K562 (cell line): Measurements from ENCODE around the gene MRPL32. TPM values are rescaled to one million over a fixed set of nuclear protein-coding genes. Genes with fewer than 3 reads are reported as not detected.

Experiments used
- ATAC-seq: fragments of 200-7000 bp; cut with Tn5 transposase; 3 replicates; pipeline ENCODE4 v1.9.1; 2020; ENCODE audit warnings: moderate library complexity
- BruUV-seq: library from RNA; stranded (reverse); fragments of 400-500 nt; replicated peaks from 2 replicates; lab custom pipeline; 2021; lab: Mats Ljungman, UMichigan
- CTCF ChIA-PET: fragments of 300-600 bp; formaldehyde crosslinking; extraction: SDS; loops from one replicate; lab custom pipeline; 2021; ENCODE audit warnings: low intra/inter-chr PET ratio; lab: Yijun Ruan, JAX
- POLR2A ChIA-PET: fragments of 300-600, 350-650 bp; sonication (Branson Sonifier 250); formaldehyde crosslinking; extraction: SDS; loops from one replicate; lab custom pipeline; 2021; ENCODE audit warnings: antibody characterized with exemption, inconsistent platforms; lab: Yijun Ruan, JAX
- DNase-seq, 4 experiments: peaks; one replicate each; pipeline versions ENCODE4 v3.0.0 to v3.0.0-alpha.2; 2011 to 2018; ENCODE audit warnings: low spot score in 3 of 4, mixed read lengths in 3 of 4; ENCODE audit errors: extremely low read depth in 1 of 4
- FAIRE-seq: peaks from 2 replicates; lab custom pipeline; 2011; peaks lifted over from hg19 to GRCh38; lab: Jason Lieb, UNC
- H2AFZ ChIP-seq: 2 replicates; pipeline ENCODE4 v1.6.0; 2011; ENCODE audit warnings: low read depth, low read length, control low read depth, inconsistent platforms
- H3K27ac ChIP-seq: fragments of 200-600 bp; 3 replicates; pipeline ENCODE4 v1.8.0; 2011; ENCODE audit warnings: low read depth, mild to moderate bottlenecking, control low read depth, inconsistent platforms, low read length, moderate library complexity, mixed read lengths; ENCODE audit errors: extremely low read depth
- H3K27me3 ChIP-seq, 2 experiments: fragments of 300-600 bp in 1 of 2; 2 replicates in 1 of 2; 3 replicates in 1 of 2; pipeline versions ENCODE4 v1.6.0 to v1.8.0; 2011; ENCODE audit warnings: inconsistent platforms in 2 of 2, low read length in 2 of 2, mild to moderate bottlenecking in 1 of 2, mixed read lengths in 1 of 2, moderate library complexity in 1 of 2; ENCODE audit not compliant: control insufficient read depth in 2 of 2, insufficient read depth in 2 of 2
- H3K36me3 ChIP-seq: fragments of 300-600 bp; 3 replicates; pipeline ENCODE4 v1.8.0; 2011; ENCODE audit warnings: mild to moderate bottlenecking, low read length, inconsistent platforms; ENCODE audit not compliant: control insufficient read depth, insufficient read depth
- H3K4me1 ChIP-seq, 2 experiments: fragments of 200-600 bp in 1 of 2; replicated peaks in 1 of 2; 2 replicates in 1 of 2; 3 replicates in 1 of 2; pipeline versions ENCODE4 v1.5.1 to v1.8.0; 2011; ENCODE audit warnings: inconsistent platforms in 2 of 2, low read length in 2 of 2, mild to moderate bottlenecking in 1 of 2, mixed read lengths in 1 of 2, moderate library complexity in 1 of 2; ENCODE audit not compliant: control insufficient read depth in 2 of 2, insufficient read depth in 2 of 2
- H3K4me2 ChIP-seq: 2 replicates; pipeline ENCODE4 v1.6.1; 2011; ENCODE audit warnings: low read length, control low read depth, inconsistent platforms, mixed read lengths; ENCODE audit not compliant: insufficient read depth
- H3K4me3 ChIP-seq: fragments of 200-600 bp; sonication (generic), shearing (Covaris generic); 2 replicates; pipeline ENCODE4 v1.5.1; 2016; ENCODE audit warnings: control low read depth, inconsistent platforms
- H3K79me2 ChIP-seq: fragments of 200-600 bp; 3 replicates; pipeline ENCODE4 v1.8.0; 2011; ENCODE audit warnings: low read length, inconsistent platforms; ENCODE audit not compliant: control insufficient read depth, insufficient read depth
- H3K9ac ChIP-seq, 2 experiments: 2 replicates each; pipeline versions ENCODE4 v1.6.0 to v1.6.1; 2011; ENCODE audit warnings: low read depth in 2 of 2, low read length in 2 of 2, control low read depth in 1 of 2, inconsistent platforms in 1 of 2, mild to moderate bottlenecking in 1 of 2, mixed read lengths in 1 of 2; ENCODE audit not compliant: insufficient read depth in 1 of 2
- H3K9me1 ChIP-seq: one replicate; pipeline ENCODE4 v1.6.0; 2011; ENCODE audit warnings: inconsistent platforms, mild to moderate bottlenecking, low read length, moderate library complexity; ENCODE audit not compliant: control insufficient read depth, insufficient read depth
- H3K9me3 ChIP-seq: replicated peaks from 2 replicates; pipeline ENCODE4 v1.5.1; 2011; ENCODE audit warnings: low read depth, low read length, inconsistent platforms; ENCODE audit not compliant: control insufficient read depth, insufficient read depth
- H4K20me1 ChIP-seq: replicated peaks from 2 replicates; pipeline ENCODE4 v1.6.1; 2011; ENCODE audit warnings: low read length, inconsistent platforms, mixed read lengths; ENCODE audit not compliant: control insufficient read depth, insufficient read depth
- CEBPB ChIP-seq: fragments of 450-650 bp; IDR thresholded peaks from 2 replicates; pipeline ENCODE4 v1.6.1; 2016; ENCODE audit warnings: missing genetic modification characterization, missing compliant biosample characterization
- CHD1 ChIP-seq: fragments of 200-600 bp; sonication (generic); IDR thresholded peaks from one replicate; pipeline ENCODE4 v1.6.1; 2012; ENCODE audit warnings: mild to moderate bottlenecking, moderate library complexity, low read length, inconsistent platforms
- KLF16 ChIP-seq: IDR thresholded peaks from 2 replicates; pipeline ENCODE4 v1.6.1; 2016; ENCODE audit warnings: antibody characterized with exemption
- PHF21A ChIP-seq: fragments of 450-650 bp; IDR thresholded peaks from 2 replicates; pipeline ENCODE4 v1.6.1; 2017; ENCODE audit warnings: low read depth, borderline replicate concordance
- WGBS: fragments of 100-300 bp; shearing (Covaris generic); methylation state at CpG from one replicate; pipeline ENCODE4 v1.1.6; 2016; ENCODE audit warnings: low coverage, mixed read lengths; ENCODE audit not compliant: insufficient coverage; ENCODE audit errors: missing lambda C conversion rate; 5-methylcytosine and 5-hydroxymethylcytosine counted together
- in situ Hi-C: fragments of 300-500 bp; cut with MboI; formaldehyde crosslinking; loops from 4 replicates; pipeline ENCODE4 v1.15.0; 2018; ENCODE audit warnings: inconsistent platforms, mixed read lengths
- intact Hi-C: fragments of 100-400 bp; cut with micrococcal nuclease; formaldehyde crosslinking; loops from 2 replicates; pipeline ENCODE4 v1.14.2; 2022
- polyA plus RNA-seq, 8 experiments: library from polyadenylated mRNA; depleted of rRNA in 4 of 8; stranded (reverse) in 5 of 8; unstranded in 3 of 8; fragments of >200 nt; fragmentation: Nextera tagmentation in 2 of 8; fragmentation: Illumina TruSeq in 1 of 8; extraction: Ambion mirVana in 2 of 8; extraction: Trizol in 1 of 8; gene quantifications; 2 replicates each; pipeline versions ENCODE4 v1.2.1 to v1.2.3, GENCODE V29; 2011 to 2014; ENCODE audit warnings: inconsistent platforms in 1 of 8, missing spikeins in 1 of 8
- total RNA-seq, 7 experiments: library from RNA; depleted of rRNA in 6 of 7; stranded (reverse); fragments of >200 nt in 6 of 7; fragmentation: Illumina TruSeq in 2 of 7; extraction: Trizol in 2 of 7; gene quantifications; 2 replicates each; pipeline versions ENCODE4 v1.2.1 to v1.2.3, GENCODE V29; 2011 to 2021; ENCODE audit warnings: low replicate concordance in 1 of 7
- TF ChIP-seq, protein P1 (sequence below): sonication (generic); IDR thresholded peaks from 2 replicates; pipeline ENCODE4 v1.6.1; 2016
- TF ChIP-seq, protein P2 (sequence below): fragments of 450-650 bp; IDR thresholded peaks from 2 replicates; pipeline ENCODE4 v1.6.1; 2016; ENCODE audit warnings: missing biosample characterization, missing genetic modification characterization

MRPL32 gene
- total and polyA plus RNA-seq, 9 of the 15 experiments (the other 6 are each of a cell fraction or from before 2014, with no cell fraction given), result 75.5 to 351 (median 138) TPM

DNA sequence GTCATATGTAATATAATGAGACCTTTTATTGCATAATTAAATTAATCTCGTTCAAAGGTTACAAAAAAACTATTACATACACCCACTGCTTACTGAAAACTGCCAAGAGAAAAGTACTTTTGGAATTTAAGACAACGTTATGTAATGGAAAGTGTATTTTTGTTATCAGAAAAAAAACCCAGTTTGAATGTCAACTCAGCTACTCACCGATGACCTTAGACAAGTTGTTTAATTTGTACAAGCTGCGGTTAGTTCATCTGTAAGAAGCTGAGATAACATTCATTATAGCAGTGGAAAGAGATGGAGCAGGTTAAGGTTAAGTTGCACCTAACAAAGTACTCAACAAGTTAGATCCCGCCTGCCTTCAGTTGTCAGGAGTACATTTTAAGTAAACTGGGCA lies 1.3 kb upstream of the MRPL32 start:
- TF ChIP-seq CEBPB (tag), result peak; percentile 34; the same call in 1 of the 2 replicates
- no peak for TF ChIP-seq KLF16
- TF ChIP-seq, protein P1, sequence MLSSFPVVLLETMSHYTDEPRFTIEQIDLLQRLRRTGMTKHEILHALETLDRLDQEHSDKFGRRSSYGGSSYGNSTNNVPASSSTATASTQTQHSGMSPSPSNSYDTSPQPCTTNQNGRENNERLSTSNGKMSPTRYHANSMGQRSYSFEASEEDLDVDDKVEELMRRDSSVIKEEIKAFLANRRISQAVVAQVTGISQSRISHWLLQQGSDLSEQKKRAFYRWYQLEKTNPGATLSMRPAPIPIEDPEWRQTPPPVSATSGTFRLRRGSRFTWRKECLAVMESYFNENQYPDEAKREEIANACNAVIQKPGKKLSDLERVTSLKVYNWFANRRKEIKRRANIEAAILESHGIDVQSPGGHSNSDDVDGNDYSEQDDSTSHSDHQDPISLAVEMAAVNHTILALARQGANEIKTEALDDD, result peak; percentile 96
- Histone ChIP-seq H3K36me3 (peaks cover 64% of the 10 kb centered on the region), H3K9me1 (no peaks in the 10 kb centered on the region), H3K27me3 (no peaks in the 10 kb centered on the region), H3K27ac (peak overlapping the region; percentile 89), H3K4me3 (peak overlapping the region; percentile 85), H3K4me1 (peaks cover 0 to 15% of the 10 kb centered on the region in 2 experiments; a peak in 4 of 5 replicates), H4K20me1 (peaks cover 13% of the 10 kb centered on the region; the same call in 1 of the 2 replicates), H2AFZ (no peak overlapping the region), H3K9ac (peak overlapping the region in 1 of 2 experiments; percentile 93; a peak in 3 of 4 replicates), H3K4me2 (peak overlapping the region; percentile 94), H3K9me3 (no peaks in the 10 kb centered on the region), H3K79me2 (peaks cover 98% of the 10 kb centered on the region)
- intact Hi-C loops, result no loop called here
- in situ Hi-C loops, result loop anchor here (25.0 kb wide), 1 partner anchor 331 kb away; no protein-coding TSS in a partner anchor
- peak in 1 of 4 experiments; percentile 18 for DNase-seq
- WGBS, result under 1% methylated on average over 5 of the region's 5 CpGs
- no TSS peak for BruUV-seq
- ChIA-PET POLR2A (interaction anchor here (0.6 to 3.3 kb wide), 6 partner anchors 11 to 205 kb away, joined by 3 to 14 read pairs (median 6); no protein-coding TSS in a partner anchor), CTCF (no interaction called here)
- ATAC-seq, result no peak
- peak; percentile 71 for FAIRE-seq

DNA sequence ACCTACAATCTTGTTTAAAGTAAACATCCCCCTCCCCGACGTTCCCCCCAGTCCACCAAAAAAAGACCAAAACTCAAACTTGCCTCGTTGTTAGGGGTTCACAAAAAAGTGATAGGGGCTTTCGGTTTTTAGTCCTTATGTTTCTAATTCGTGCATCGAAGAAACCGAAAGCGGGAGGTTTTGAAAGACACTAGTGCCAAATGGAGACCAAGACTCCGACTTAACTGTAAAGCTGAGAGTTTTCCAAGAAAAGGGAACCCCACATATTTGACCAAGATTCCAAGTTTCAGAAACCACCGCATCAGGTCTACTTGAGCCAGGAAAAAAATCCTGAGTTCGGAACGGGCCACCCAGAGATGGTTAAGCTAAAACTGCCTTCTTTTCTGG lies 736 bp upstream of the MRPL32 start:
- Histone ChIP-seq H3K9me1 (no peaks in the 10 kb centered on the region), H3K9ac (peak overlapping the region; percentile 93 to 98), H4K20me1 (peaks cover 13% of the 10 kb centered on the region; the same call in 1 of the 2 replicates), H3K27me3 (no peaks in the 10 kb centered on the region), H3K79me2 (peaks cover 96% of the 10 kb centered on the region), H3K9me3 (no peaks in the 10 kb centered on the region), H3K4me2 (peak overlapping the region; percentile 94; the same call in 1 of the 2 replicates), H3K4me1 (peaks cover 0 to 15% of the 10 kb centered on the region in 2 experiments; a peak in 4 of 5 replicates), H3K4me3 (peak overlapping the region; percentile 85), H3K27ac (peak overlapping the region; percentile 89), H3K36me3 (peaks cover 64% of the 10 kb centered on the region), H2AFZ (peak overlapping the region; percentile 96)
- intact Hi-C loops, result no loop called here
- CTCF ChIA-PET, result no interaction called here
- TF ChIP-seq, protein P2, sequence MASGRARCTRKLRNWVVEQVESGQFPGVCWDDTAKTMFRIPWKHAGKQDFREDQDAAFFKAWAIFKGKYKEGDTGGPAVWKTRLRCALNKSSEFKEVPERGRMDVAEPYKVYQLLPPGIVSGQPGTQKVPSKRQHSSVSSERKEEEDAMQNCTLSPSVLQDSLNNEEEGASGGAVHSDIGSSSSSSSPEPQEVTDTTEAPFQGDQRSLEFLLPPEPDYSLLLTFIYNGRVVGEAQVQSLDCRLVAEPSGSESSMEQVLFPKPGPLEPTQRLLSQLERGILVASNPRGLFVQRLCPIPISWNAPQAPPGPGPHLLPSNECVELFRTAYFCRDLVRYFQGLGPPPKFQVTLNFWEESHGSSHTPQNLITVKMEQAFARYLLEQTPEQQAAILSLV (tag), result no peak
- TF ChIP-seq CHD1, result peak; percentile 40
- TF ChIP-seq PHF21A, result 0 out of 2 replicates have a peak, but pooled peaks have one; percentile 16
- in situ Hi-C loops, result loop anchor here (25.0 kb wide), 1 partner anchor 331 kb away; no protein-coding TSS in a partner anchor
- ATAC-seq (no peak), DNase-seq (no peak), FAIRE-seq (no peak)
- POLR2A ChIA-PET, result interaction anchor here (0.6 to 3.3 kb wide), 16 partner anchors 9 to 925 kb away, joined by 3 to 18 read pairs (median 5); partner anchors contain the start of gene C7orf25
- WGBS, result 3% methylated on average over 11 of the region's 12 CpGs
- BruUV-seq, result no TSS peak
